IMR-90 (cell line): Measurements from ENCODE around the gene FNTB. TPM values are rescaled to one million over a fixed set of nuclear protein-coding genes. Genes with fewer than 3 reads are reported as not detected.

ENCODE experiments used
- ATAC-seq: fragments of 200-7000 bp; cut with Tn5 transposase; 2 replicates; pipeline ENCODE4 v1.9.1; 2020; ENCODE audit warnings: low read depth, mild to moderate bottlenecking, moderate library complexity
- BruUV-seq: library from RNA; stranded (reverse); fragments of 400-500 nt; replicated peaks from 2 replicates; lab custom pipeline; 2021; lab: Mats Ljungman, UMichigan
- CTCF ChIA-PET: fragments of 300-600 bp; formaldehyde crosslinking; extraction: SDS; loops from one replicate; lab custom pipeline; 2021; ENCODE audit warnings: antibody characterized with exemption; lab: Yijun Ruan, JAX
- POLR2A ChIA-PET: fragments of 300-600 bp; sonication (Branson Sonifier 250); formaldehyde crosslinking; loops from one replicate; lab custom pipeline; 2022; ENCODE audit warnings: antibody characterized with exemption; ENCODE audit not compliant: unreplicated experiment; lab: Charles Lee
- DNase-seq: peaks from one replicate; pipeline ENCODE4 v3.0.0; 2013
- H2AFZ ChIP-seq: replicated peaks from 2 replicates; pipeline ENCODE3; 2013; ENCODE audit warnings: low read length, mild to moderate bottlenecking; ENCODE audit not compliant: poor library complexity
- H2AK5ac ChIP-seq: 2 replicates; pipeline ENCODE4 v1.6.1; 2013; ENCODE audit warnings: low read depth, low read length, inconsistent platforms
- H2AK9ac ChIP-seq: replicated peaks from 2 replicates; pipeline ENCODE3; 2013; ENCODE audit warnings: mild to moderate bottlenecking, low read depth, low read length, moderate library complexity; ENCODE audit not compliant: poor library complexity
- H2BK120ac ChIP-seq: 2 replicates; pipeline ENCODE4 v1.6.1; 2013; ENCODE audit warnings: low read depth, low read length, inconsistent platforms
- H2BK15ac ChIP-seq: 3 replicates; pipeline ENCODE4 v1.6.1; 2013; ENCODE audit warnings: low read depth, low read length, inconsistent platforms
- H2BK20ac ChIP-seq: 2 replicates; pipeline ENCODE4 v1.6.1; 2013; ENCODE audit warnings: low read depth, mild to moderate bottlenecking, inconsistent platforms, low read length, moderate library complexity
- H2BK5ac ChIP-seq: 2 replicates; pipeline ENCODE4 v1.6.1; 2013; ENCODE audit warnings: mild to moderate bottlenecking, low read depth, low read length, inconsistent platforms; ENCODE audit not compliant: poor library complexity, severe bottlenecking
- H3K14ac ChIP-seq: replicated peaks from 2 replicates; pipeline ENCODE4 v1.6.1; 2013; ENCODE audit warnings: low read depth, low read length, inconsistent platforms
- H3K18ac ChIP-seq: 2 replicates; pipeline ENCODE4 v1.6.1; 2013; ENCODE audit warnings: low read depth, low read length, control low read depth
- H3K23ac ChIP-seq: 2 replicates; pipeline ENCODE4 v1.6.1; 2013; ENCODE audit warnings: low read depth, low read length, inconsistent platforms
- H3K27ac ChIP-seq: 2 replicates; pipeline ENCODE4 v1.5.1; 2013; ENCODE audit warnings: mild to moderate bottlenecking, control low read depth, low read length; ENCODE audit not compliant: insufficient read depth
- H3K27me3 ChIP-seq: 2 replicates; pipeline ENCODE4 v1.6.1; 2013; ENCODE audit warnings: low read length; ENCODE audit not compliant: control insufficient read depth, insufficient read depth
- H3K36me3 ChIP-seq: 2 replicates; pipeline ENCODE4 v1.6.1; 2013; ENCODE audit warnings: low read length, mixed read lengths; ENCODE audit not compliant: control insufficient read depth, insufficient read depth
- H3K4ac ChIP-seq: 2 replicates; pipeline ENCODE4 v1.6.1; 2013; ENCODE audit warnings: low read depth, low read length, inconsistent platforms
- H3K4me1 ChIP-seq: 2 replicates; pipeline ENCODE4 v1.6.1; 2013; ENCODE audit warnings: low read length, mixed read lengths; ENCODE audit not compliant: control insufficient read depth, insufficient read depth
- H3K4me2 ChIP-seq: 2 replicates; pipeline ENCODE4 v1.6.1; 2013; ENCODE audit warnings: low read depth, mild to moderate bottlenecking, control low read depth, low read length, moderate library complexity
- H3K4me3 ChIP-seq: 2 replicates; pipeline ENCODE4 v1.5.1; 2013; ENCODE audit warnings: low read depth, mild to moderate bottlenecking, control low read depth, low read length, moderate library complexity; ENCODE audit not compliant: insufficient read depth
- H3K56ac ChIP-seq: 2 replicates; pipeline ENCODE4 v1.6.1; 2013; ENCODE audit warnings: low read length, inconsistent platforms; ENCODE audit not compliant: insufficient read depth; ENCODE audit errors: extremely low read depth
- H3K79me1 ChIP-seq, 2 experiments: 2 replicates each; pipeline ENCODE4 v1.6.1; 2013; ENCODE audit warnings: low read length in 2 of 2, inconsistent platforms in 1 of 2, low read depth in 1 of 2
- H3K9ac ChIP-seq: 2 replicates; pipeline ENCODE4 v1.6.1; 2013; ENCODE audit warnings: low read depth, low read length, control low read depth
- H3K9me1 ChIP-seq: 2 replicates; pipeline ENCODE4 v1.6.1; 2013; ENCODE audit warnings: low read length, inconsistent platforms; ENCODE audit not compliant: insufficient read depth
- H3K9me3 ChIP-seq: 2 replicates; pipeline ENCODE4 v1.6.1; 2013; ENCODE audit warnings: low read length; ENCODE audit not compliant: control insufficient read depth, insufficient read depth
- H4K20me1 ChIP-seq: 2 replicates; pipeline ENCODE4 v1.6.1; 2013; ENCODE audit warnings: low read length, inconsistent platforms; ENCODE audit not compliant: insufficient read depth
- H4K5ac ChIP-seq: 2 replicates; pipeline ENCODE4 v1.6.1; 2013; ENCODE audit warnings: mild to moderate bottlenecking, low read depth, low read length, control low read depth
- H4K8ac ChIP-seq, 2 experiments: 2 replicates each; pipeline ENCODE4 v1.6.1; 2013; ENCODE audit warnings: low read depth in 2 of 2, low read length in 2 of 2, control low read depth in 1 of 2, inconsistent platforms in 1 of 2
- H4K91ac ChIP-seq: 2 replicates; pipeline ENCODE4 v1.6.1; 2013; ENCODE audit warnings: low read depth, low read length, inconsistent platforms; ENCODE audit not compliant: insufficient read depth
- ELK1 ChIP-seq: fragments of 150-350 bp; IDR thresholded peaks from 2 replicates; pipeline ENCODE4 v1.6.1; 2016; ENCODE audit warnings: low read depth, mild to moderate bottlenecking, low read length, moderate library complexity, borderline replicate concordance
- FOS ChIP-seq: fragments of 150-350 bp; IDR thresholded peaks from 2 replicates; pipeline ENCODE4 v1.6.1; 2016; ENCODE audit warnings: low read depth, low read length
- MAZ ChIP-seq: IDR thresholded peaks from 2 replicates; pipeline ENCODE4 v1.6.1; 2012; ENCODE audit warnings: low read depth, mild to moderate bottlenecking, low read length, improper control_type of control experiment, moderate library complexity, borderline replicate concordance
- POLR2A ChIP-seq: IDR thresholded peaks from 2 replicates; pipeline ENCODE4 v1.6.1; 2012; ENCODE audit warnings: mild to moderate bottlenecking, low read depth, low read length
- dilution Hi-C: fragments of 300-500 bp; cut with HindIII; formaldehyde crosslinking; loops from one replicate; pipeline ENCODE4 v1.14.3; 2018; ENCODE audit warnings: low sequenced_read_pairs; ENCODE audit not compliant: unreplicated experiment
- in situ Hi-C: fragments of 300-500 bp; cut with MboI; formaldehyde crosslinking; loops from 3 replicates; pipeline ENCODE4 v1.14.3; 2019; ENCODE audit warnings: low sequenced_read_pairs, inconsistent platforms, mixed read lengths
- intact Hi-C: fragments of 100-400 bp; cut with micrococcal nuclease; formaldehyde crosslinking; loops from 2 replicates; pipeline ENCODE4 v1.10.0; 2022
- polyA plus RNA-seq, 3 experiments: library from polyadenylated mRNA; depleted of rRNA; stranded (reverse); fragments of >200 nt; gene quantifications; 2 replicates each; pipeline ENCODE4 v1.2.3, GENCODE V29; 2012; ENCODE audit warnings: low replicate concordance in 1 of 3
- total RNA-seq: library from RNA; depleted of rRNA; stranded (reverse); fragments of >200 nt; gene quantifications from 2 replicates; pipeline ENCODE4 v1.2.3, GENCODE V29; 2012

FNTB gene
- total and polyA plus RNA-seq, 2 of the 4 experiments (the other 2 are of a cell fraction) = 9.9 to 18.5 TPM

GRCh38 chr14:64998455-64998931, 11.8 kb downstream of the FNTB start:
- intact Hi-C loops (no loop called here), in situ Hi-C loops (no loop called here), dilution Hi-C loops (no loop called here)
- ATAC-seq = no peak
- H3K9me3 ChIP-seq = no peaks in the 10 kb centered on the region
- no peak overlapping the region for H2AK5ac ChIP-seq
- H3K4me2 ChIP-seq = no peak overlapping the region
- H3K4me3 ChIP-seq = no peak overlapping the region
- no peak overlapping the region for H3K4ac ChIP-seq
- peak; percentile 45; the same call in 1 of the 2 replicates for TF ChIP-seq FOS
- no peak for TF ChIP-seq MAZ
- no peak for TF ChIP-seq POLR2A
- no peak for TF ChIP-seq ELK1
- no peak overlapping the region for H3K18ac ChIP-seq
- BruUV-seq = no TSS peak
- ChIA-PET CTCF (interaction anchor here (1.0 to 1.3 kb wide), 2 partner anchors 12 to 22 kb away, joined by 4 read pairs; partner anchors contain the start of gene FNTB), POLR2A (no interaction called here)
- no peak overlapping the region for H4K5ac ChIP-seq
- H3K79me1 ChIP-seq = peaks cover 5 to 43% of the 10 kb centered on the region in 2 experiments
- H3K56ac ChIP-seq = no peak overlapping the region
- H4K20me1 ChIP-seq = peaks cover 3% of the 10 kb centered on the region; the same call in 1 of the 2 replicates
- no peak overlapping the region for H2AFZ ChIP-seq
- H2AK9ac ChIP-seq = no peak overlapping the region
- H3K23ac ChIP-seq = no peak overlapping the region
- H3K4me1 ChIP-seq = peaks cover 11% of the 10 kb centered on the region
- H3K9me1 ChIP-seq = peaks cover 7% of the 10 kb centered on the region
- no peak overlapping the region for H2BK20ac ChIP-seq
- H2BK15ac ChIP-seq = no peak overlapping the region
- peak; percentile 32 for DNase-seq
- no peak overlapping the region for H3K9ac ChIP-seq
- H3K27ac ChIP-seq = no peak overlapping the region
- H3K27me3 ChIP-seq = no peaks in the 10 kb centered on the region
- H2BK120ac ChIP-seq = no peak overlapping the region
- no peak overlapping the region for H3K14ac ChIP-seq
- no peak overlapping the region for H4K91ac ChIP-seq
- H2BK5ac ChIP-seq = no peak overlapping the region
- H4K8ac ChIP-seq = no peak overlapping the region
- H3K36me3 ChIP-seq = no peaks in the 10 kb centered on the region
